Hematopoietic multipotent progenitor cell treated with erythropoietin and hydrocortisone succinate and interleukin-3 and kit ligand, for 6 days (in vitro differentiated cells): ENCODE measurements around the gene LY6G6F.
A peak's percentile ranks its signal among the peaks of the same experiment; 100 is the strongest.

Source experiments
- DNase-seq: peaks from one replicate; pipeline ENCODE4 v3.0.0-alpha.2; 2015

The LY6G6F gene

DNA sequence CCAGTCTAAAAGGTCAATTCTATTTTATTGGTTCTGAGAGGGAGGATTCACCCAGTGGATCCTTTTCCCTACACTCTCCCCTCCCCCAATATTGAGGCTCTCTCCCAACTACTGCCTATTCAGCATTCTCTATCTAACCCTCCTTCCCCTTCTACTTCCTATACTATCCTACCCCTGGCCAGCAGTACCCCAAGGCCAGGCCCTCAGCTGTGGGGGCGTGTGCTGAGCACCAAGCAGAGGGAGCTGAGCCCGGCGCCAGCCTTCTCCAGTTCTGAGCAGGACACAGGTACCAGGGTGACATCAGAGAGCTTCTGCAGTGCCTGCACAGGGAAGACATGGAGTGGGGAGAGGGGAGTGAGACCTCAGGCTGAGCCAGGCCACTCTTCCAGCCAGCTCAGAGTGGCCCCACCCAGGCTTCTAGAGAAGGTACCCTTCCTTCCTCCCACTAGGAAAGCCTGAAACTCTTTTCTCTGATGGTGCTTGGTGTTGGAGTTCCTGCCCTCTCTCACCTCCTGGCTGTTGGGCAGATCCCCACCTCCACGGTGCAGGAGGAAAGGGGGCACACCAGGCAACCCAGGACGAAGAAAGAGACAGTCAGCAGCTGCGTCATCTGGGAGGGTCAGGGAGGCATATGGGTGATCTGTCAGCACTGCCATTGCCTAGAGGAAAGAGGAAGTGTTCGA, 20.5 kb downstream of the LY6G6F start:
- DNase-seq = peak; percentile 84

DNA sequence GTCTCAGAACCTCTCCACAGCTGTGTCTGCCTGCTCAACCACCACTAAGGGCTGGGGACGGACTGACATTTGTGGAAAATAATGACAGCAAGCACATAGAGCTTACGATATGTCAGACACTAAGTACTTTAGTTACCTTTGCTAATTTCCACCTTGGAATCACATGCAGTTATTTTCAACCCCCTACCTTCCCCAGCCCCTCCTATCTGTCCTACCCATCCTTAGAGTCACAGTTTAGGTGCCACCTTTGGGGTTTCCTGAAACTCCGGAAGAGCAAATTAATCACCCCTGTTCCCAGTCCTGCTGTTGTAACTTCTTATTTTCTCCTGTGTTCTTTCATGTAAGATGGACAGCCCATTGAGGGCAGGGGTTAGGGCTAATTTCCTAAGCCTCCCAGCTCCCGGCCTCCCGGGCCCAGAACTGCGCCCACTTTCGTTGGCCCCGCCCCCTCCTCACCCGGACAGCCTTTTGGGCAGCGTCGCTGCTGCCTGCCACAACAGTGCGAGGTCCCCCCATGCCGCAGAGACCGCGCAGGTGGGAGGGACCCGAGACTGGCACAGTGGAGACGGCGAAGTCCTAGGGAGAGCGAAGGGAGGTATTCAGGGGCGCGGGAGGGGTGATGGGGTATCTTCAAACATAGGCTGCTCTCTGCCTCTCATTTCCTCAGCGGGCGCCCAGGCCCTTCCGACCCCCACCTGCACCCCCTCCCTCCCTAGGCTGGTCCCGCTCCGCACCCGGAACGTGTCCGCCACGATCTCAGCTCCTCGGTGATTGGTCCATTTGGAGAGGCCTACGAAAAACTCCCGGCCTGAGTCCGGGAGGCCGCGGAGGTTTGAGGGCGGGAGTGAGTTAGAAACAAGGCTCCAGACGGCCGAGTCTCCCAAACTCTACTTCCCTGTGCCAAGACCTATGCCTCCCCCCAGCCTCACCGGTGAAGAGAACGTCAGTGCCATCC, 21.3 kb downstream of the LY6G6F start:
- no peak for DNase-seq

DNA sequence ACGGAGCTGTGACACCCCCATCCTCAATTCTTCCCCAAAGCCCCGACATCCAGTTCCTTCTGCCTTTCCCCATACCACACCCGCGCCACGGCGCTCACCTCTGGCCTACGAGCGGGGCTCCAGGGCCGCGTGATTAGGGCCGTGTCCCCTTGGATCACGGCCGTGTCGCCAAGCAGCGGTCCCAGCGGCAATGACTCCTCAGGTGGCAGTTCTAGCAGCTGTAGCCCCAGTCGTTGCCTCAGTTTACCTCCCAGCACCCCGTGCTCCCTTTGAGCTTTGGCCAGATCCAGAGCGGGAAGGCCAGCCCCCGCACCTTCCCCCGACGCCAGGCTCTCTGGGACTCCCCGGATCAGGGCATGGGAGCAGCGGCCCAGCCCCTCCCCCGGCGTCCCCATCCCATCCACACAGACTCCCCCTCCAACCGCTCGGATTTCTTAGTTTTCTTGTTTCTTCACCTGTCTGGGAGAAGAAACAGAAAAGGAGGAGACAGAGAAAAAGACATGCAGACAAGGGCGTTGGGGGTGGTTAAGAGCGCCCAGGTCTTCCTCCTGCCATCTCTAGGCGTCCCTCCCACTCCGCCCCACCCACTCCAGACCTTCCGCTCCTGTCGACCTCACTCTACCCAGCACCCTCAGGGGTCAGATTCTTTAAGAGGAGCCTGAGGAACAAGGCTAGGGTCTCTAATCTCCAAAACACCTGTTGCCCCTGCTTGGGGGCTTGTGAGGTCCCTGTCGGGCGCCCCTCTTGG, 22.3 kb downstream of the LY6G6F start, which contains the start of gene DDAH2:
Gene DDAH2 (minus strand): TSS at position 533 of the 748 bp plus-strand sequence. CDS start 138 bp downstream, at position 395.
- DNase-seq = no peak

GRCh38 chr6:31729515-31729978, 22.9 kb downstream of the LY6G6F start:
- peak; percentile 91 for DNase-seq

- peak; percentile 95 for DNase-seq
Measured at GRCh38 chr6:31729979-31730630, 23.4 kb downstream of the LY6G6F start.

GRCh38 chr6:31730631-31731086, 24.0 kb downstream of the LY6G6F start:
- no peak for DNase-seq

DNA sequence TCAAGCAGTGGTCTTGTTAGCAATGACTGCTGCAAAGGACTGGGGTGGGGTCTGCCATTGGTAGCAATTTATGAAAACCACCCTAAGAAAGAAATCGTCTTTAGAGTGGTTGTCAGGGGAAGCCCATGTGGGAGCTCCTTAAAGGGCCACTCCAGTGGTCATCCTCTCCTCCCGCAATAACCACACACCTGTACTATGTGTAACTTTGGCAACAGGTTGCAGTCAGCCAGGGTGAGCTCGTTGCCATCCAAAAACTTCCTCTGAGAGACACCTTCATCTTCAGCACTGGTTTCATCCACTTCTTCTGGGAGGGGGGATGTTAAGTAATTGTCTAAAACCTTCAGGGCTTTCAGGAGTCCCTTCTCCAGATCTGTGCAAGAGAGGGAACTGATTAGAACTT, 25.4 kb downstream of the LY6G6F start:
- no peak for DNase-seq

- no peak for DNase-seq
Measured at GRCh38 chr6:31733734-31734133, 27.1 kb downstream of the LY6G6F start.

- no peak for DNase-seq
Measured at GRCh38 chr6:31734247-31734820, 27.7 kb downstream of the LY6G6F start.

GRCh38 chr6:31734821-31735406, 28.2 kb downstream of the LY6G6F start:
- DNase-seq = peak; percentile 80

DNA sequence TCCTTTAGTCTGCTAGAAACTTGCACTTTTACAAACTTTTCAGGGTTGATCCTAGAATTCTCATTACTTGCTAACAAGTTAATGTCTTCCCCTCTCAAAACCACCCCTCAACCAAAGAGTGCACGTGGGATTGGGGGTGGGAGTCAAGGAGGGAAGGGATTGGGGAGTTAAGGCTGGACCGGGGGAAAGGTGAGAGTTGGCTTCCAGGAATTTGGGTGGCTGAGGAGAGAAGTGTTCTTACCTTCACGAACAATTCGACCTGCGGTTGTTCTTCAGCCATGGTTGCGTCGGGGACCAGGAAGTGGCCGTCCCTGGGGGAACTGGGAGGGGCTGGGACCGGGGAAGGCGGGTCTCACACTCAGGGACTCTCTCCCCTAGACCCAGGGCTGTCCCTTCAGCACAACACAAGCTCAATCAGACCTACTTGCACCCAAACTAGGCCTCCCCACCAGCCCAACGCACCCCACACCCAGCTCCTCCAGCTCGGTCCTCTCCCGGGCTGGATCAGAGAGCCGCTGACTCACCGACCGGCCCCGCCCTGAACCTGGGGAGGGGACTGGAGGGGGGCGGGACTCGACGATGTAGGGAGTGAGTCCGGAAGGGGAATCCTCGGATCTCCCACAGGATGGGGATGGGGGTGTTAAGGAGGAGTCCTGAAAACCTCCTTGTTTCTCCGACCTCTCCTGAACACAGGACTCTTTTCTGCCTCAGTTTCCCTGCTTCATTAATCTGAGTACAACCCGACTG, 29.5 kb downstream of the LY6G6F start, which contains the start of gene CLIC1:
Gene CLIC1 (minus strand): TSS at position 510 of the 747 bp plus-strand sequence. CDS start 230 bp downstream, at position 280.
- DNase-seq = peak; percentile 91

GRCh38 chr6:31736768-31737314, 30.2 kb downstream of the LY6G6F start:
- no peak for DNase-seq

DNA sequence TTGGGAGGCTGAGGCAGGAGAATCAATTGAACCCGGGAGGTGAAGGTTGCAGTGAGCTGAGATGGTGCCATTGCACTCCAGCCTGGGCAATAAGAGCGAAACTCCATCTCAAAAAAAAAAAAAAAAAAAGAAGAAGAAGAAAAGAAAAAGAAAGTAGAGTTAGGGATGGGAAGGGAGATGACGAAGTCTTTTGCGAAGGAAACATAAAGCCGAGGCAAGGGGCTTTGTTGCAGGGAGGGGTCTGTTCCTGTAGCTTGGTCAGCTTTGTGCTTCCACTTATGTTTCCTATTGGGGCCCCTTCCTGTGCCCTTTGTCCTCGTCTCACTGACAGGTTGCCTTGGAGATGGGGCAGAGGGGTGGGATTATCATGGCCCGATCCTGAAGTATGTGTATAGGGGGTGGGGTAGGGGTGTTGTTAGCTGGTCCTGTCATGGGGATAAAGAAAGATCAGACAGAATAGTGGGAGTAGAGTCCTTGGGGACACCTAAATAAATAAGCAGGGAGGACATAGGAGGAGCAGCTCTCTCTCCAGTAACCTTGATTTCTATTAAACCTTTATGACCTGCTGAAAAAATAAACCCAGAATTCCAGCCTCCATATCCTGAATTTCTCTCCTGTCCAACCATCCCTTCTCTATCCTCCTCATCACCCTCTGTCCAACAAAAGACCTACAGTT, 30.8 kb downstream of the LY6G6F start:
- DNase-seq = peak; percentile 70

- DNase-seq = peak; percentile 96
Measured at GRCh38 chr6:31737991-31738979, 31.6 kb downstream of the LY6G6F start.

- peak; percentile 100 for DNase-seq
Measured at GRCh38 chr6:31739639-31740396, 33.2 kb downstream of the LY6G6F start, which contains the start of gene MSH5. Gene MSH5, plus strand, starts transcription at chr6:31740005. Its CDS starts 462 bp downstream, at chr6:31740467.

DNA sequence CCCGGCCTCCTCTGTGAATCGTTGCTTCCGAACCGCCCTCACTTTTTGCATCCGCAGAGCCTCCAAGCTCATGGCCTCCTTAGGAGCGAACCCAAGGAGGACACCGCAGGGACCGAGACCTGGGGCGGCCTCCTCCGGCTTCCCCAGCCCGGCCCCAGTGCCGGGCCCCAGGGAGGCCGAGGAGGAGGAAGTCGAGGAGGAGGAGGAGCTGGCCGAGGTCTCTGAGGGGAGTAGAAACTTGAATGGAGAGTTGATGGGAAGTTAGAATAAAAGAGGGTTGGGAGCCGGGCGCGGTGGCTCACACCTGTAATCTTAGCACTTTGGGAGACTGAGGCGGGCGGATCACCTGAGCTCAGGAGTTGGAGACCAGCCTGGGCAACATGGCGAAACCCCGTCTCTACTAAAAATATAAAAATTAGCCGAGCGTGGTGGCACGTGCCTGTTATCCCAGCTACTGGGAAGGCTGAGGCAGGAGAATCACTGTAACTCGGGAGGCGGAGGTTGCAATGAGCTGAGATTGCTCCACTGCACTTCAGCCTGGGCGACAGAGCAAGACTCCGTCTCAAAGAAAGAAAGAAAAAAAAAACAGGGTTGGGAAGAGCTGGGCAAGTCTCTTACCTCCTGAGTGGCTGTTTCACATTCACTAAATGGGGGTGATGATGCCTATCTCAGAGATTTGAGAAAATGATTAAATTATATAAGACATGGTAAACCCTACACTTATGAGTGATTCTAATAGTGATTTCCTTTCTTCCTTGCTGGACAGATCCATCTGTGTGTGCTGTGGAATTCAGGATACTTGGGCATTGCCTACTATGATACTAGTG, 33.9 kb downstream of the LY6G6F start:
- peak; percentile 61 for DNase-seq

GRCh38 chr6:31741815-31742214, 35.1 kb downstream of the LY6G6F start:
- DNase-seq = no peak
